Small intestine (tissue), 7 donors: ENCODE results near the gene GRIN1. TPM values are rescaled to one million over a fixed set of nuclear protein-coding genes. Genes with fewer than 3 reads are reported as not detected.
A peak's percentile ranks its signal among the peaks of the same experiment; 100 is the strongest.

Source experiments
- DNase-seq, 2 donors: peaks; one replicate each; pipeline versions ENCODE4 v3.0.0 to v3.0.0-alpha.2; 2013
- FAIRE-seq: peaks from 2 replicates; lab custom pipeline; 2012; peaks lifted over from hg19 to GRCh38; lab: Jason Lieb, UNC
- H3K27ac ChIP-seq, 3 donors: one replicate each; pipeline ENCODE4 v1.5.1; 2013; ENCODE audit warnings: low read length in 2 of 3, mild to moderate bottlenecking in 2 of 3, control low read depth in 1 of 3, inconsistent platforms in 1 of 3, low read depth in 1 of 3, moderate library complexity in 1 of 3
- H3K27me3 ChIP-seq, 3 donors: one replicate each; pipeline ENCODE4 v1.6.1; 2013; ENCODE audit warnings: low read length in 3 of 3, inconsistent platforms in 1 of 3; ENCODE audit not compliant: control insufficient read depth in 3 of 3, insufficient read depth in 3 of 3
- H3K36me3 ChIP-seq, 3 donors: one replicate each; pipeline ENCODE4 v1.6.1; 2013; ENCODE audit warnings: low read length in 3 of 3, inconsistent platforms in 1 of 3, low read depth in 1 of 3, mild to moderate bottlenecking in 1 of 3, moderate library complexity in 1 of 3; ENCODE audit not compliant: control insufficient read depth in 3 of 3, insufficient read depth in 2 of 3
- H3K4me1 ChIP-seq, 3 donors: one replicate each; pipeline ENCODE4 v1.6.1; 2013; ENCODE audit warnings: low read length in 2 of 3, inconsistent platforms in 1 of 3, low read depth in 1 of 3, mild to moderate bottlenecking in 1 of 3, moderate library complexity in 1 of 3; ENCODE audit not compliant: control insufficient read depth in 3 of 3, insufficient read depth in 2 of 3
- H3K4me3 ChIP-seq, 3 donors: one replicate each; pipeline ENCODE4 v1.5.1; 2013; ENCODE audit warnings: low read length in 3 of 3, control low read depth in 1 of 3, inconsistent platforms in 1 of 3, low read depth in 1 of 3, mild to moderate bottlenecking in 1 of 3, moderate library complexity in 1 of 3
- H3K9me3 ChIP-seq, 2 donors: one replicate each; pipeline ENCODE4 v1.6.1; 2013; ENCODE audit warnings: low read depth in 1 of 2, low read length in 1 of 2; ENCODE audit not compliant: control insufficient read depth in 2 of 2, insufficient read depth in 1 of 2
- WGBS, 3 donors: extraction: QIAGEN DNeasy Blood & Tissue Kit; methylation state at CpG; one replicate each; pipeline ENCODE4 v1.1.7; 2013; 5-methylcytosine and 5-hydroxymethylcytosine counted together
- polyA plus RNA-seq, 4 donors: library from polyadenylated mRNA; stranded (reverse) in 3 of 4; unstranded in 1 of 4; fragments of 200-250 nt in 3 of 4; fragments of 120-200 nt in 1 of 4; gene quantifications; one replicate each; pipeline versions ENCODE4 v1.2.1 to v1.2.3, GENCODE V29; 2013
- donor health status: healthy with polysubstance abuse.
- donor health status: control.
- donor health status: control.
- donor health status: Bipolar disorder and iron deficiency.
- donor health status: healthy.

Gene GRIN1
- polyA plus RNA-seq, 4 donors = 0.79 to 0.92 TPM; not detected in 2

GRCh38 chr9:137152844-137153405 is 14.0 kb downstream of the GRIN1 start:
- H3K27me3 ChIP-seq = peaks cover 0 to 53% (median 7%) of the 10 kb centered on the region in 3 donors

GRCh38 chr9:137156567-137157375 is 17.8 kb downstream of the GRIN1 start:
- WGBS, 3 donors = 4 to 5% (median 5%) methylated on average over 61 to 65 of the region's 65 CpGs
- peak; percentile 35 to 41 for DNase-seq
- Histone ChIP-seq H3K9me3 (no peaks in the 10 kb centered on the region), H3K4me1 (no peaks in the 10 kb centered on the region), H3K27ac (no peak overlapping the region), H3K27me3 (peaks cover 0 to 71% (median 13%) of the 10 kb centered on the region in 3 donors), H3K36me3 (no peaks in the 10 kb centered on the region), H3K4me3 (peak overlapping the region in 1 of 3 donors; percentile 2)
- FAIRE-seq = no peak

More at GRCh38 chr9:137152844-137153405, 14.0 kb downstream of the GRIN1 start:
- Histone ChIP-seq H3K4me3 (no peak overlapping the region), H3K4me1 (no peaks in the 10 kb centered on the region), H3K9me3 (peaks cover 0 to 2% of the 10 kb centered on the region in 2 donors), H3K36me3 (no peaks in the 10 kb centered on the region), H3K27ac (no peak overlapping the region)
- 91% methylated on average over 7 of the region's 7 CpGs for WGBS, 3 donors
- no peak for DNase-seq
- FAIRE-seq = no peak

- WGBS, 3 donors = 43 to 61% (median 54%) methylated on average over 19 of the region's 19 CpGs
- peaks cover 0 to 81% (median 18%) of the 10 kb centered on the region in 3 donors for H3K27me3 ChIP-seq
- no peak overlapping the region for H3K27ac ChIP-seq
- no peak overlapping the region for H3K4me3 ChIP-seq
- no peaks in the 10 kb centered on the region for H3K36me3 ChIP-seq
- H3K9me3 ChIP-seq = no peaks in the 10 kb centered on the region
- no peaks in the 10 kb centered on the region for H3K4me1 ChIP-seq
- DNase-seq (no peak), FAIRE-seq (no peak)
These were observed 18.9 kb downstream of the GRIN1 start for GRCh38 chr9:137157618-137158415.

GRCh38 chr9:137158625-137159024 is 19.7 kb downstream of the GRIN1 start:
- Histone ChIP-seq H3K27ac (no peak overlapping the region), H3K9me3 (no peaks in the 10 kb centered on the region), H3K36me3 (no peaks in the 10 kb centered on the region), H3K4me1 (peaks cover 0 to 6% (median 0%) of the 10 kb centered on the region in 3 donors), H3K4me3 (no peak overlapping the region), H3K27me3 (peaks cover 0 to 87% (median 18%) of the 10 kb centered on the region in 3 donors)
- no peak for DNase-seq
- 17 to 31% (median 20%) methylated on average over 4 of the region's 4 CpGs for WGBS, 3 donors
- no peak for FAIRE-seq

GRCh38 chr9:137159105-137160053 is 20.4 kb downstream of the GRIN1 start:
- no peaks in the 10 kb centered on the region for H3K9me3 ChIP-seq
- peaks cover 0 to 6% (median 0%) of the 10 kb centered on the region in 3 donors for H3K4me1 ChIP-seq
- FAIRE-seq = no peak
- 30 to 40% (median 30%) methylated on average over 14 of the region's 14 CpGs for WGBS, 3 donors
- H3K27me3 ChIP-seq = peaks cover 0 to 95% (median 18%) of the 10 kb centered on the region in 3 donors
- H3K4me3 ChIP-seq = no peak overlapping the region
- no peak overlapping the region for H3K27ac ChIP-seq
- DNase-seq = no peak
- H3K36me3 ChIP-seq = no peaks in the 10 kb centered on the region

- Histone ChIP-seq H3K27ac (no peak overlapping the region), H3K4me1 (peaks cover 0 to 6% (median 0%) of the 10 kb centered on the region in 3 donors), H3K36me3 (no peaks in the 10 kb centered on the region), H3K27me3 (peaks cover 0 to 95% (median 19%) of the 10 kb centered on the region in 3 donors), H3K4me3 (no peak overlapping the region), H3K9me3 (no peaks in the 10 kb centered on the region)
- DNase-seq = no peak
- WGBS, 3 donors = 54 to 66% (median 55%) methylated on average over 16 to 17 of the region's 17 CpGs
- no peak for FAIRE-seq
These were observed 21.1 kb downstream of the GRIN1 start for GRCh38 chr9:137160054-137160425.

- Histone ChIP-seq H3K36me3 (no peaks in the 10 kb centered on the region), H3K4me1 (peaks cover 0 to 6% (median 0%) of the 10 kb centered on the region in 3 donors), H3K27me3 (peaks cover 0 to 96% (median 22%) of the 10 kb centered on the region in 3 donors), H3K4me3 (no peak overlapping the region), H3K27ac (no peak overlapping the region), H3K9me3 (no peaks in the 10 kb centered on the region)
- FAIRE-seq (no peak), DNase-seq (no peak)
- WGBS, 3 donors = 20 to 35% (median 31%) methylated on average over 56 of the region's 56 CpGs
These were observed 22.0 kb downstream of the GRIN1 start for GRCh38 chr9:137160716-137161557.
